K562 (cell line): ENCODE results near the gene SLC26A8. TPM values are rescaled to one million over a fixed set of nuclear protein-coding genes. Genes with fewer than 3 reads are reported as not detected.
"Not testable (repeated sequence)": the region's sequence is repeated elsewhere in the genome, so short reads cannot be mapped to it uniquely, and the experiment has no call there.

Source experiments
- ATAC-seq: fragments of 200-7000 bp; cut with Tn5 transposase; 3 replicates; pipeline ENCODE4 v1.9.1; 2020; ENCODE audit warnings: moderate library complexity
- BruUV-seq: library from RNA; stranded (reverse); fragments of 400-500 nt; replicated peaks from 2 replicates; lab custom pipeline; 2021; lab: Mats Ljungman, UMichigan
- CTCF ChIA-PET: fragments of 300-600 bp; formaldehyde crosslinking; extraction: SDS; loops from one replicate; lab custom pipeline; 2021; ENCODE audit warnings: low intra/inter-chr PET ratio; lab: Yijun Ruan, JAX
- POLR2A ChIA-PET: fragments of 300-600, 350-650 bp; sonication (Branson Sonifier 250); formaldehyde crosslinking; extraction: SDS; loops from one replicate; lab custom pipeline; 2021; ENCODE audit warnings: antibody characterized with exemption, inconsistent platforms; lab: Yijun Ruan, JAX
- DNase-seq, 4 experiments: peaks; one replicate each; pipeline versions ENCODE4 v3.0.0 to v3.0.0-alpha.2; 2011 to 2018; ENCODE audit warnings: low spot score in 3 of 4, mixed read lengths in 3 of 4; ENCODE audit errors: extremely low read depth in 1 of 4
- FAIRE-seq: peaks from 2 replicates; lab custom pipeline; 2011; peaks lifted over from hg19 to GRCh38; lab: Jason Lieb, UNC
- H2AFZ ChIP-seq: 2 replicates; pipeline ENCODE4 v1.6.0; 2011; ENCODE audit warnings: low read depth, low read length, control low read depth, inconsistent platforms
- H3K27ac ChIP-seq: fragments of 200-600 bp; 3 replicates; pipeline ENCODE4 v1.8.0; 2011; ENCODE audit warnings: low read depth, mild to moderate bottlenecking, control low read depth, inconsistent platforms, low read length, moderate library complexity, mixed read lengths; ENCODE audit errors: extremely low read depth
- H3K27me3 ChIP-seq, 2 experiments: fragments of 300-600 bp in 1 of 2; 2 replicates in 1 of 2; 3 replicates in 1 of 2; pipeline versions ENCODE4 v1.6.0 to v1.8.0; 2011; ENCODE audit warnings: inconsistent platforms in 2 of 2, low read length in 2 of 2, mild to moderate bottlenecking in 1 of 2, mixed read lengths in 1 of 2, moderate library complexity in 1 of 2; ENCODE audit not compliant: control insufficient read depth in 2 of 2, insufficient read depth in 2 of 2
- H3K36me3 ChIP-seq: fragments of 300-600 bp; 3 replicates; pipeline ENCODE4 v1.8.0; 2011; ENCODE audit warnings: mild to moderate bottlenecking, low read length, inconsistent platforms; ENCODE audit not compliant: control insufficient read depth, insufficient read depth
- H3K4me1 ChIP-seq, 2 experiments: fragments of 200-600 bp in 1 of 2; replicated peaks in 1 of 2; 2 replicates in 1 of 2; 3 replicates in 1 of 2; pipeline versions ENCODE4 v1.5.1 to v1.8.0; 2011; ENCODE audit warnings: inconsistent platforms in 2 of 2, low read length in 2 of 2, mild to moderate bottlenecking in 1 of 2, mixed read lengths in 1 of 2, moderate library complexity in 1 of 2; ENCODE audit not compliant: control insufficient read depth in 2 of 2, insufficient read depth in 2 of 2
- H3K4me2 ChIP-seq: 2 replicates; pipeline ENCODE4 v1.6.1; 2011; ENCODE audit warnings: low read length, control low read depth, inconsistent platforms, mixed read lengths; ENCODE audit not compliant: insufficient read depth
- H3K4me3 ChIP-seq: fragments of 200-600 bp; sonication (generic), shearing (Covaris generic); 2 replicates; pipeline ENCODE4 v1.5.1; 2016; ENCODE audit warnings: control low read depth, inconsistent platforms
- H3K79me2 ChIP-seq: fragments of 200-600 bp; 3 replicates; pipeline ENCODE4 v1.8.0; 2011; ENCODE audit warnings: low read length, inconsistent platforms; ENCODE audit not compliant: control insufficient read depth, insufficient read depth
- H3K9ac ChIP-seq, 2 experiments: 2 replicates each; pipeline versions ENCODE4 v1.6.0 to v1.6.1; 2011; ENCODE audit warnings: low read depth in 2 of 2, low read length in 2 of 2, control low read depth in 1 of 2, inconsistent platforms in 1 of 2, mild to moderate bottlenecking in 1 of 2, mixed read lengths in 1 of 2; ENCODE audit not compliant: insufficient read depth in 1 of 2
- H3K9me1 ChIP-seq: one replicate; pipeline ENCODE4 v1.6.0; 2011; ENCODE audit warnings: inconsistent platforms, mild to moderate bottlenecking, low read length, moderate library complexity; ENCODE audit not compliant: control insufficient read depth, insufficient read depth
- H3K9me3 ChIP-seq: replicated peaks from 2 replicates; pipeline ENCODE4 v1.5.1; 2011; ENCODE audit warnings: low read depth, low read length, inconsistent platforms; ENCODE audit not compliant: control insufficient read depth, insufficient read depth
- H4K20me1 ChIP-seq: replicated peaks from 2 replicates; pipeline ENCODE4 v1.6.1; 2011; ENCODE audit warnings: low read length, inconsistent platforms, mixed read lengths; ENCODE audit not compliant: control insufficient read depth, insufficient read depth
- GTF3C2 ChIP-seq: IDR thresholded peaks from 3 replicates; pipeline ENCODE4 v1.6.1; 2011; ENCODE audit warnings: borderline replicate concordance, mild to moderate bottlenecking, moderate library complexity; ENCODE audit not compliant: insufficient read length; ENCODE audit errors: extremely low read depth
- NFYB ChIP-seq: IDR thresholded peaks from 2 replicates; pipeline ENCODE4 v1.6.1; 2011; ENCODE audit warnings: mild to moderate bottlenecking, moderate library complexity; ENCODE audit not compliant: insufficient read length; ENCODE audit errors: extremely low read depth
- POLR2A ChIP-seq: fragments of 450-650 bp; conservative IDR thresholded peaks from 2 replicates; pipeline ENCODE4 v1.6.1; 2016
- SRF ChIP-seq, 2 experiments: fragments of 250-450, 450-650 bp in 1 of 2; sonication (Bioruptor Pico) in 1 of 2; sonication (generic) in 1 of 2; formaldehyde crosslinking; IDR thresholded peaks; 2 replicates each; pipeline versions ENCODE4 v1.5.0 to v1.5.1; 2020 to 2022; ENCODE audit warnings: mild to moderate bottlenecking in 1 of 2, missing genetic modification reagents in 1 of 2
- ZFX ChIP-seq: sonication (generic); formaldehyde crosslinking; IDR thresholded peaks from 2 replicates; pipeline ENCODE4 v1.8.0; 2022; ENCODE audit warnings: mild to moderate bottlenecking, missing genetic modification reagents, moderate library complexity
- ZKSCAN8 ChIP-seq: fragments of 200-800 bp; sonication (Bioruptor generic); IDR thresholded peaks from 2 replicates; pipeline ENCODE4 v1.6.1; 2016; ENCODE audit warnings: missing genetic modification characterization, missing compliant biosample characterization
- ZNF609 ChIP-seq: sonication (generic); formaldehyde crosslinking; IDR thresholded peaks from 2 replicates; pipeline ENCODE4 v1.8.1; 2023; ENCODE audit warnings: missing genetic modification reagents, mild to moderate bottlenecking, borderline replicate concordance
- WGBS: fragments of 100-300 bp; shearing (Covaris generic); methylation state at CpG from one replicate; pipeline ENCODE4 v1.1.6; 2016; ENCODE audit warnings: low coverage, mixed read lengths; ENCODE audit not compliant: insufficient coverage; ENCODE audit errors: missing lambda C conversion rate; 5-methylcytosine and 5-hydroxymethylcytosine counted together
- in situ Hi-C: fragments of 300-500 bp; cut with MboI; formaldehyde crosslinking; loops from 4 replicates; pipeline ENCODE4 v1.15.0; 2018; ENCODE audit warnings: inconsistent platforms, mixed read lengths
- intact Hi-C: fragments of 100-400 bp; cut with micrococcal nuclease; formaldehyde crosslinking; loops from 2 replicates; pipeline ENCODE4 v1.14.2; 2022
- polyA plus RNA-seq, 8 experiments: library from polyadenylated mRNA; depleted of rRNA in 4 of 8; stranded (reverse) in 5 of 8; unstranded in 3 of 8; fragments of >200 nt; fragmentation: Nextera tagmentation in 2 of 8; fragmentation: Illumina TruSeq in 1 of 8; extraction: Ambion mirVana in 2 of 8; extraction: Trizol in 1 of 8; gene quantifications; 2 replicates each; pipeline versions ENCODE4 v1.2.1 to v1.2.3, GENCODE V29; 2011 to 2014; ENCODE audit warnings: inconsistent platforms in 1 of 8, missing spikeins in 1 of 8
- total RNA-seq, 7 experiments: library from RNA; depleted of rRNA in 6 of 7; stranded (reverse); fragments of >200 nt in 6 of 7; fragmentation: Illumina TruSeq in 2 of 7; extraction: Trizol in 2 of 7; gene quantifications; 2 replicates each; pipeline versions ENCODE4 v1.2.1 to v1.2.3, GENCODE V29; 2011 to 2021; ENCODE audit warnings: low replicate concordance in 1 of 7

Gene SLC26A8
- total and polyA plus RNA-seq, 9 of the 15 experiments (the other 6 are each of a cell fraction or from before 2014, with no cell fraction given) = not detected

- FAIRE-seq, DNase-seq, H3K4me3 ChIP-seq, H3K9me1 ChIP-seq, BruUV-seq, ATAC-seq, H3K4me1 ChIP-seq, H3K4me2 ChIP-seq, in situ Hi-C loops, H3K9me3 ChIP-seq, H4K20me1 ChIP-seq, H2AFZ ChIP-seq, CTCF ChIA-PET, H3K9ac ChIP-seq, H3K27ac ChIP-seq, H3K79me2 ChIP-seq, H3K27me3 ChIP-seq, intact Hi-C loops, H3K36me3 ChIP-seq: not testable (repeated sequence)
- WGBS = 57% methylated on average over 8 of the region's 10 CpGs
- POLR2A ChIA-PET = interaction anchor here (1.6 to 2.1 kb wide), 2 partner anchors 10 to 23 kb away, joined by 7 read pairs; no protein-coding TSS in a partner anchor
- TF ChIP-seq NFYB (peak; percentile 21), POLR2A (0 out of 2 replicates have a peak, but pooled peaks have one; percentile 30)
Observed at GRCh38 chr6:35931873-35932272, 92.6 kb downstream of the SLC26A8 start.

GRCh38 chr6:35931120-35931561 lies 93.3 kb downstream of the SLC26A8 start:
- no TSS peak for BruUV-seq
- FAIRE-seq = no peak
- H3K9me3 ChIP-seq = no peaks in the 10 kb centered on the region
- TF ChIP-seq ZKSCAN8 = no peak
- TF ChIP-seq GTF3C2 = no peak
- TF ChIP-seq SRF (CRISPR knock-in tag; IDR thresholded peaks at IDR 0.05) = no peak
- no peak for TF ChIP-seq ZNF609 (CRISPR knock-in tag)
- no peak for TF ChIP-seq ZFX (CRISPR knock-in tag)

More at GRCh38 chr6:35931120-35931561, 93.3 kb downstream of the SLC26A8 start:
- Histone ChIP-seq H3K4me3 (no peak overlapping the region), H4K20me1 (no peaks in the 10 kb centered on the region), H3K4me1 (no peaks in the 10 kb centered on the region; a peak in 1 of 5 replicates), H3K9ac (no peak overlapping the region), H2AFZ (no peak overlapping the region), H3K36me3 (no peaks in the 10 kb centered on the region), H3K9me1 (no peaks in the 10 kb centered on the region), H3K27ac (no peak overlapping the region), H3K4me2 (no peak overlapping the region), H3K79me2 (no peaks in the 10 kb centered on the region), H3K27me3 (no peaks in the 10 kb centered on the region)
- 87% methylated on average over 26 of the region's 30 CpGs for WGBS
- ChIA-PET POLR2A (interaction anchor here (1.6 to 2.1 kb wide), 3 partner anchors 9 to 23 kb away, joined by 6 to 7 read pairs (median 7); partner anchors contain the start of gene SRPK1), CTCF (no interaction called here)
- ATAC-seq (no peak), DNase-seq (no peak)
- in situ Hi-C loops = no loop called here
- intact Hi-C loops = no loop called here
